Progenitor cell of endocrine pancreas (in vitro differentiated cells): Measurements from ENCODE around the gene PLA2R1. TPM values are rescaled to one million over a fixed set of nuclear protein-coding genes. Genes with fewer than 3 reads are reported as not detected.

Experiments
- DNase-seq: peaks from one replicate; pipeline ENCODE4 v3.0.0; 2021; ENCODE audit warnings: low spot score; ENCODE audit not compliant: unreplicated experiment
- H3K27ac Mint-ChIP-seq: 2 replicates; pipeline ENCODE4 v1.8.0; 2021; ENCODE audit warnings: mild to moderate bottlenecking, moderate library complexity, mixed read lengths
- H3K27me3 Mint-ChIP-seq: 2 replicates; pipeline ENCODE4 v1.8.0; 2021; ENCODE audit warnings: mixed read lengths
- H3K36me3 Mint-ChIP-seq: 2 replicates; pipeline ENCODE4 v1.8.0; 2022; ENCODE audit warnings: mixed read lengths; ENCODE audit not compliant: insufficient read depth
- H3K4me1 Mint-ChIP-seq: 2 replicates; pipeline ENCODE4 v1.8.0; 2021; ENCODE audit warnings: low read depth, mixed read lengths
- H3K4me3 Mint-ChIP-seq: 2 replicates; pipeline ENCODE4 v1.8.0; 2021; ENCODE audit warnings: low read depth, mild to moderate bottlenecking, moderate library complexity, mixed read lengths
- H3K9me3 Mint-ChIP-seq: 2 replicates; pipeline ENCODE4 v1.8.0; 2021; ENCODE audit warnings: low read depth, mixed read lengths
- long read RNA-seq: library from polyadenylated mRNA; unstranded; transcript quantifications from one replicate; pipeline ENCODE4 v2.0.0, GENCODE V29; 2020
- total RNA-seq: library from RNA; stranded (reverse); gene quantifications from 2 replicates; pipeline ENCODE4 v1.2.1, GENCODE V29; 2021
- TF ChIP-seq, protein P1 (sequence below): fragments of 200-600 bp; sonication (generic); IDR thresholded peaks from one replicate; pipeline ENCODE4 v1.5.0; 2021; ENCODE audit warnings: antibody characterized with exemption, mild to moderate bottlenecking; ENCODE audit not compliant: unreplicated experiment

The PLA2R1 gene
- 1.3 and 1.7 TPM in 2 replicates for total RNA-seq
- long read RNA-seq, partial matches to known transcripts = 1 of 3 reads
- long read RNA-seq, other reads (novel, unspliced or antisense) = 2 of 3 reads

DNA sequence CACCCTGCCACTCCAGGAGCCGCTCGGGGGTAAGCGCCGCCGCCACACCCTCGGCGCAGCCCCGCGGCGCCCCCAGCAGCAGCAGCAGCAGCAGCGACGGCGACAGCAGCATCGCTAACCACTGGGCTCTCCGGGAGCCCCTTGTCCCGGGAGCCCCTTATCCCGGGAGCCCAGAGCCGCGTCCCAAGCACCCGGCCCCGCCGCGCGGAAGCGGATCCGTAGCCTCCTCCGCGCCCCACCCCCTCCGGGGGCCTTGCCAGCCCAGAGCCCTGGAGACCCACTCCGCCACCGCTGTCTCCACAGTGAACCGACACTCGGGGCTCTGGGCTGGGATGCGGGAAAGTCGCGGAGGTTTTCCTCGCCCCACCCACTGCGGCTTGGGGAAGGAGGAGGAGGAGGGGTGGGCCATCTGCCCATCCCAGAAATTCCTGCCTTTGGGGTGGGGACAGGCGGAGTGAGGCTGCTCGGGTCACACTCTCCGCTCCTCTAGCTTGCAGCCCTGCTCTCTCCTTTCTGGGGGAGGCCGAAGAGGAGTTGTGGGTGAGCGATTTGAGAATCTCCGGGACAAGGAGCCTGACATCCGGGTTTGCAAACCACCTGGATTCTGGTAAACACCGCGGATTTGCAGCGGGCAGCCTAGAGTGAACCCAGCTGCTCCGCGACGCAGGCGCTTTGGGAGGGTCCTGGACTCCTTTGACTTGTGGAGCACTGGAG is at the start of gene PLA2R1:
Gene PLA2R1 (minus strand): TSS at position 324 of the 714 bp plus-strand sequence. CDS start 212 bp downstream, at position 112.
- peaks cover 35% of the 10 kb centered on the region for H3K27me3 Mint-ChIP-seq

DNA sequence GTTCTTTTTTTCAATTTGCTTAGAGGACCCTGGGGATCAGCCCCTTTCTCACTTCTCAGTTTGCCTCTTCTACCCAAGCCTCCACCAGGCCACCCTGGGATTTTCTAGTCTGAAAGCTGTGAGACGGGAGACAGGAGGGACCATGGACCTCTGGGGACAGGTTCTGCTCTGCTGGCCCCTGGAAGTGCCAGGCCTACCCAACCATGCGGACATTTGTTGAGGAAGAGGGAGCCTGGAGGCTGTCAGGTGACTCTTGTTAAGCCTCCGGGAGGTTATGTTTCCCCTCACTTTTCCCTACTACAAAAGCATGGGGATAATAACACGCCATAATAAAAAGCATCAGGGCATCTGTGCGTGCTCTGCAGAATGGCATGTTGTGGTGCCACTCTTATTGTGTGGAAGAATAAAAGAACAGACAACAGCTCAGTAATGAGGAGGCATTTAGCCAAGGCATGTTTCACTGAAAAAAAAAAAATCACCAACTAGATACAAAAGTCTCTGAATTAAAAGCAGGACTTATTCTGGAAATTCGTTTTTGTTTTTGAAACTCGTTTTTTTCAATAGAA is 48.3 kb upstream of the PLA2R1 start:
- TF ChIP-seq, protein P1, sequence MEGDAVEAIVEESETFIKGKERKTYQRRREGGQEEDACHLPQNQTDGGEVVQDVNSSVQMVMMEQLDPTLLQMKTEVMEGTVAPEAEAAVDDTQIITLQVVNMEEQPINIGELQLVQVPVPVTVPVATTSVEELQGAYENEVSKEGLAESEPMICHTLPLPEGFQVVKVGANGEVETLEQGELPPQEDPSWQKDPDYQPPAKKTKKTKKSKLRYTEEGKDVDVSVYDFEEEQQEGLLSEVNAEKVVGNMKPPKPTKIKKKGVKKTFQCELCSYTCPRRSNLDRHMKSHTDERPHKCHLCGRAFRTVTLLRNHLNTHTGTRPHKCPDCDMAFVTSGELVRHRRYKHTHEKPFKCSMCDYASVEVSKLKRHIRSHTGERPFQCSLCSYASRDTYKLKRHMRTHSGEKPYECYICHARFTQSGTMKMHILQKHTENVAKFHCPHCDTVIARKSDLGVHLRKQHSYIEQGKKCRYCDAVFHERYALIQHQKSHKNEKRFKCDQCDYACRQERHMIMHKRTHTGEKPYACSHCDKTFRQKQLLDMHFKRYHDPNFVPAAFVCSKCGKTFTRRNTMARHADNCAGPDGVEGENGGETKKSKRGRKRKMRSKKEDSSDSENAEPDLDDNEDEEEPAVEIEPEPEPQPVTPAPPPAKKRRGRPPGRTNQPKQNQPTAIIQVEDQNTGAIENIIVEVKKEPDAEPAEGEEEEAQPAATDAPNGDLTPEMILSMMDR = no peak
- no peak overlapping the region for H3K27ac Mint-ChIP-seq
- H3K27me3 Mint-ChIP-seq = no peaks in the 10 kb centered on the region
- no peak for DNase-seq
- no peaks in the 10 kb centered on the region for H3K4me1 Mint-ChIP-seq
- no peak overlapping the region for H3K4me3 Mint-ChIP-seq
- peaks cover 6% of the 10 kb centered on the region for H3K36me3 Mint-ChIP-seq
- H3K9me3 Mint-ChIP-seq = peaks cover 3% of the 10 kb centered on the region

More for the DNA sequence above, at the start of gene PLA2R1:
- peaks cover 4% of the 10 kb centered on the region for H3K36me3 Mint-ChIP-seq
- peak within 1 kb of the TSS; percentile 89 for H3K27ac Mint-ChIP-seq
- H3K9me3 Mint-ChIP-seq = peaks cover 8% of the 10 kb centered on the region
- peaks cover 14% of the 10 kb centered on the region for H3K4me1 Mint-ChIP-seq
- peak; percentile 49 for DNase-seq
- peak within 1 kb of the TSS; percentile 84 for H3K4me3 Mint-ChIP-seq
- TF ChIP-seq, protein P1 = no peak

DNA sequence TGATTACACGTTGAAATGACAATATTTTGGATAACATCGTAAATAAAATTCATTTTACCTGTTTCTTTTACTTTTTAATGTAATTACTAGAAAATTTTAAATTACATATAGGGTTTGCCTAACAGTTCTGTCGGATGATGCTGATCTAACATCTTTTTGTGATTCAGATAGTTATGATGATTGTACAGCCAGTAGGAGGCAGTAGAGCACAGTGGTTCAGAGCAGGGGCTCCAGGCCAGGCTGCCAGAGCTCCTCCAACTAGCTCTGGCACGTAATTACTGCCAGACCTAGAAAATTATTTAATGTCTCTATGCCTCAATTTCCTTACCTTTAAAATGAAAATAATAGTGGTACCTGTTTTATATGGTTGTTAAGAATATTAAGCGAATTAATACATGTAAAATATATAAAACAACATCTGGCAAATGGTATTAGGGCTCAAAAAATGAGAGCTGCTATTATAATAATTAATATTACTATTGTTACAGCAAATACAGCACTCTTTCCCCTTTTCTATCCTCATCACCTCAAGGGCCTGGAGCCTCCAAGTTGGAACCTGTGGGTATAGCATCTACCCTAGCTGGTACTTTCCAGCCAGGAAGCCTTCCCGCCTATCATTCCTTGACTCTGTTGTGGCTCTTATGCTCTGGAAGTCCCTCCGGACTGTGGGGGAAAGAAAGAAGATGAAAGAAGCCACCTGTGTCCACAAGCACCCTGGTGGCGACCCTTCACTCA is 47.7 kb upstream of the PLA2R1 start:
- TF ChIP-seq, protein P1 = peak; percentile 91
- no peak overlapping the region for H3K4me3 Mint-ChIP-seq
- H3K27ac Mint-ChIP-seq = no peak overlapping the region
- H3K27me3 Mint-ChIP-seq = no peaks in the 10 kb centered on the region
- DNase-seq = peak; percentile 41
- H3K4me1 Mint-ChIP-seq = no peaks in the 10 kb centered on the region
- peaks cover 6% of the 10 kb centered on the region for H3K36me3 Mint-ChIP-seq
- peaks cover 3% of the 10 kb centered on the region for H3K9me3 Mint-ChIP-seq

DNA sequence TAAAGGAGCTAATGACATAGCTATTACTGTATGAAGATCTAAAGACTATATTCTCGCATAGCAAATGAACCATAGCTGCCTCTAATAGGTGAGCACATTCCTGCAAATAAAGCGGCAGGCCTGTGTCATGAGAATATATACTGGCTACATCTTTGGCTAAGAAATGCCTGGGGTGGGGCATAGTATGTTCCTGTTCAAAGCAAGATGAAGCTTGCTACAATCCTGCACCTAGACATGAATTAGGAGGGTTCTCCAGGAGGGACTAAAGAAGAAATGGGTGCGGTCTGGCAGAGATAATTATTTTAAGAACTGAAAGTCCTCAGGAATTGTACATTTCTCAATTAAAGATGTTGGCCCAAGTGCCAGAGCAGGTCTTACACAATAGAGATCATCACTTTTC is 46.8 kb upstream of the PLA2R1 start:
- Mint-ChIP-seq H3K4me1 (peaks cover 1% of the 10 kb centered on the region), H3K36me3 (peaks cover 5% of the 10 kb centered on the region), H3K27ac (no peak overlapping the region), H3K27me3 (no peaks in the 10 kb centered on the region), H3K9me3 (peaks cover 2% of the 10 kb centered on the region), H3K4me3 (no peak overlapping the region)
- TF ChIP-seq, protein P1 = no peak
- DNase-seq = no peak

DNA sequence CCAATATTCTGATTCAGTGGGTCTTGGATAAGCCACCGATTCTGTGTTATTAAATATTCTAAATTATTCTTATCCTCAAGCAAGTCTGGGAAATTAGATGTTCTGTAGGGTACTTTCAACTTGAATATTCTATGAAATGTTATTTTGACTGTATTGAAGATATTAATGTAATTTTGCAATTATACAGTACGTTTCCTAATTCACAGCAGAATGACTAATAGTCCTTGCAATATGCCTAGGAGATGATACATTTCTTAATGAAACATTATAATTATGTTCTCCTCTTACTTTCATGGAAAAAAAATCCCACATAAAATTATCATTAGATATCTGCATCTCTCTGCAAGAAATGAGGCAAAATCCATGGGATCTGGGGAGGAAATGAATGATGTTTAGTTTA is 46.2 kb upstream of the PLA2R1 start:
- H3K36me3 Mint-ChIP-seq = peaks cover 2% of the 10 kb centered on the region
- no peaks in the 10 kb centered on the region for H3K9me3 Mint-ChIP-seq
- DNase-seq = no peak
- H3K4me3 Mint-ChIP-seq = no peak overlapping the region
- no peak overlapping the region for H3K27ac Mint-ChIP-seq
- H3K4me1 Mint-ChIP-seq = peaks cover 1% of the 10 kb centered on the region
- TF ChIP-seq, protein P1 = no peak
- no peaks in the 10 kb centered on the region for H3K27me3 Mint-ChIP-seq
